Ishikawa (cell line): ENCODE measurements around the gene RHOT2.
A peak's percentile ranks its signal among the peaks of the same experiment; 100 is the strongest.

ENCODE experiments used
- RAD21 ChIP-seq: IDR thresholded peaks from 2 replicates; pipeline ENCODE4 v1.6.1; 2012; ENCODE audit warnings: low read depth
- TAF1 ChIP-seq: IDR thresholded peaks from 2 replicates; pipeline ENCODE4 v1.6.1; 2012; ENCODE audit warnings: low read depth, mild to moderate bottlenecking
- USF1 ChIP-seq: IDR thresholded peaks from 2 replicates; pipeline ENCODE4 v1.6.1; 2012
- ZBTB7A ChIP-seq: IDR thresholded peaks from 2 replicates; pipeline ENCODE4 v1.6.1; 2012; ENCODE audit warnings: low read depth

- TF ChIP-seq USF1 (peak; percentile 49), RAD21 (no peak; the same call in 1 of the 2 replicates), TAF1 (peak; percentile 25; the same call in 1 of the 2 replicates), ZBTB7A (0 out of 2 replicates have a peak, but pooled peaks have one; percentile 73)
Measured at GRCh38 chr16:720990-721764, 53.2 kb downstream of the RHOT2 start, which contains the start of gene ANTKMT.
